ENCODE data around the gene CLIP1.

- no peak for TF ChIP-seq CTCF (IDR thresholded peaks at IDR 0.05 in 2 of 3, conservative IDR thresholded peaks at IDR 0.05 in 1 of 3; ENCODE audit: borderline replicate concordance in 1 of 3, insufficient read depth in 1 of 3, low read depth in 2 of 3, low read length in 2 of 3)
- TF ChIP-seq CBX3 (IDR thresholded peaks at IDR 0.05; ENCODE audit: low read depth): no peak
- TF ChIP-seq SRF (IDR thresholded peaks at IDR 0.05; ENCODE audit: low read depth): no peak
- no peak for TF ChIP-seq EZH2 (IDR thresholded peaks at IDR 0.05)
- no peak for TF ChIP-seq MAX (IDR thresholded peaks at IDR 0.05)
- TF ChIP-seq POLR2A (IDR thresholded peaks at IDR 0.05; ENCODE audit: borderline replicate concordance, extremely low read depth, insufficient read depth, insufficient read length): no peak
- no peak for TF ChIP-seq REST (IDR thresholded peaks at IDR 0.05; ENCODE audit: low read depth)
- TF ChIP-seq POLR2AphosphoS5 (IDR thresholded peaks at IDR 0.05; ENCODE audit: low read depth, low read length): no peak
- no peak for TF ChIP-seq TCF7L2 (IDR thresholded peaks at IDR 0.05; ENCODE audit: borderline replicate concordance, extremely low read depth, insufficient read depth, insufficient read length)
These were observed 171.9 kb downstream of the CLIP1 start for GRCh38 chr12:122250536-122250935.

Data from HCT116 (cell line).